Parathyroid adenoma (tissue), 2 donors: ENCODE results near the gene PLA2G2D.
"Not testable (repeated sequence)": the region's sequence is repeated elsewhere in the genome, so short reads cannot be mapped to it uniquely, and the experiment has no call there.

Experiments
- H2AFZ ChIP-seq: fragments of 300-600 bp; sonication (generic); one replicate; pipeline ENCODE4 v1.7.0; 2017; ENCODE audit warnings: antibody characterized with exemption, mild to moderate bottlenecking
- H3K27ac ChIP-seq: fragments of 300-600 bp; sonication (generic); one replicate; pipeline ENCODE4 v1.7.0; 2017
- H3K27me3 ChIP-seq: fragments of 300-600 bp; sonication (generic); one replicate; pipeline ENCODE4 v1.7.0; 2017; ENCODE audit warnings: low read length; ENCODE audit not compliant: control insufficient read depth, insufficient read depth
- H3K36me3 ChIP-seq: fragments of 300-600 bp; sonication (generic); one replicate; pipeline ENCODE4 v1.7.0; 2017; ENCODE audit warnings: low read length; ENCODE audit not compliant: control insufficient read depth, insufficient read depth
- H3K4me1 ChIP-seq: fragments of 300-600 bp; sonication (generic); one replicate; pipeline ENCODE4 v1.7.0; 2017; ENCODE audit warnings: control low read depth
- H3K4me2 ChIP-seq: fragments of 300-600 bp; sonication (generic); one replicate; pipeline ENCODE4 v1.7.0; 2017; ENCODE audit warnings: low read length
- H3K4me3 ChIP-seq: fragments of 300-600 bp; sonication (generic); one replicate; pipeline ENCODE4 v1.7.0; 2017; ENCODE audit warnings: low read depth, low read length
- H3K79me2 ChIP-seq: fragments of 300-600 bp; sonication (generic); one replicate; pipeline ENCODE4 v1.7.0; 2017; ENCODE audit warnings: control low read depth
- H3K9ac ChIP-seq: fragments of 300-600 bp; sonication (generic); one replicate; pipeline ENCODE4 v1.7.0; 2017; ENCODE audit warnings: mild to moderate bottlenecking
- H3K9me3 ChIP-seq: fragments of 300-600 bp; sonication (generic); one replicate; pipeline ENCODE4 v1.7.0; 2017; ENCODE audit warnings: low read length; ENCODE audit not compliant: control insufficient read depth
- TF ChIP-seq, protein P1 (sequence below): fragments of 300-600 bp; sonication (generic); IDR thresholded peaks from one replicate; pipeline ENCODE4 v1.7.0; 2017; ENCODE audit warnings: antibody characterized with exemption, mild to moderate bottlenecking
- donor health status: primary hyperparathyroidism.

PLA2G2D gene

DNA sequence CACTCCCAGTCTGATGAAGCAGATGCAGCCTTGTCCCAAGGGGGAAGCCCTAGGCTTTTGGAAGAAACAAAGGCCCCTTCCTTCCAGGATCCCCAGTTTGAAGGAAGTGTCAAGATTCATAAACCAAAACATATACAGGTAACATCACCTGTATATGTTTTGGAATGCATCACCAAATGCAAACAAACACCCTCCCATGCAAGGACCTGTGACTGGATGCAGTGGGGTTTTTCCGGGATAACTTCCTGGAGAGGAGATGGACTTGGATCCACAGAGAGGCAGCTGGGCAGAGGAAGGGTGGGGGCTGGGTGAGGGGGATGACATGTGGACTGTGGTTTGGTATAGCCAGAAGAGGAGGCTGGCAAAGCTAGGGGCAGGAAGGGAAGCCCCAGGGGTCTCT, 18.3 kb upstream of the PLA2G2D start:
- no peaks in the 10 kb centered on the region for H3K27me3 ChIP-seq
- H3K9ac ChIP-seq, result no peak overlapping the region
- H3K27ac ChIP-seq, result no peak overlapping the region
- H3K4me3 ChIP-seq, result no peak overlapping the region
- no peak overlapping the region for H2AFZ ChIP-seq
- TF ChIP-seq, protein P1, sequence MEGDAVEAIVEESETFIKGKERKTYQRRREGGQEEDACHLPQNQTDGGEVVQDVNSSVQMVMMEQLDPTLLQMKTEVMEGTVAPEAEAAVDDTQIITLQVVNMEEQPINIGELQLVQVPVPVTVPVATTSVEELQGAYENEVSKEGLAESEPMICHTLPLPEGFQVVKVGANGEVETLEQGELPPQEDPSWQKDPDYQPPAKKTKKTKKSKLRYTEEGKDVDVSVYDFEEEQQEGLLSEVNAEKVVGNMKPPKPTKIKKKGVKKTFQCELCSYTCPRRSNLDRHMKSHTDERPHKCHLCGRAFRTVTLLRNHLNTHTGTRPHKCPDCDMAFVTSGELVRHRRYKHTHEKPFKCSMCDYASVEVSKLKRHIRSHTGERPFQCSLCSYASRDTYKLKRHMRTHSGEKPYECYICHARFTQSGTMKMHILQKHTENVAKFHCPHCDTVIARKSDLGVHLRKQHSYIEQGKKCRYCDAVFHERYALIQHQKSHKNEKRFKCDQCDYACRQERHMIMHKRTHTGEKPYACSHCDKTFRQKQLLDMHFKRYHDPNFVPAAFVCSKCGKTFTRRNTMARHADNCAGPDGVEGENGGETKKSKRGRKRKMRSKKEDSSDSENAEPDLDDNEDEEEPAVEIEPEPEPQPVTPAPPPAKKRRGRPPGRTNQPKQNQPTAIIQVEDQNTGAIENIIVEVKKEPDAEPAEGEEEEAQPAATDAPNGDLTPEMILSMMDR, result no peak
- H3K9me3 ChIP-seq, result no peaks in the 10 kb centered on the region
- H3K4me2 ChIP-seq, result no peak overlapping the region
- no peaks in the 10 kb centered on the region for H3K4me1 ChIP-seq
- H3K36me3 ChIP-seq, result no peaks in the 10 kb centered on the region
- H3K79me2 ChIP-seq, result no peaks in the 10 kb centered on the region

GRCh38 chr1:20137055-20137454, 17.7 kb upstream of the PLA2G2D start:
- Histone ChIP-seq H3K9ac (no peak overlapping the region), H2AFZ (no peak overlapping the region), H3K4me3 (no peak overlapping the region), H3K4me2 (no peak overlapping the region), H3K79me2 (no peaks in the 10 kb centered on the region), H3K36me3 (no peaks in the 10 kb centered on the region), H3K9me3 (no peaks in the 10 kb centered on the region), H3K4me1 (no peaks in the 10 kb centered on the region), H3K27ac (no peak overlapping the region), H3K27me3 (no peaks in the 10 kb centered on the region)
- TF ChIP-seq, protein P1, result no peak

DNA sequence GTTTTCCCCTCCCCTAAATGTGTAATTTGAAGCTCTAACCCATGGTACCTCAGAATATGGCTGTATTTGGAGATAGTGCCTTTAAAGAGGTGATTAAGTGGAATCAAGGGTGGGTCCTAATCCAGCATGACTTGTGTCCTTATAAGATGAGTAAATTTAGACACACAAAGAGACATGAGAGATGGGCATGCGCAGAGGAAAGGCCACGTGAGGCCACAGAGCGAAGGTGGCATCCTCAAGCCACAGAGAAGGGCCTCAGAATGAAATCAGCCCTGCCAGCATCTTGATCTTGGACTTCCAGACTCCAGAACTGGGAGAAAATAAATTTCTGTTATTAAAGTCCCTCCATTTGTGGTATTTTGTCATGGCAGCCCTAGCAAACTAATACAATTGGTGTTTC, 16.9 kb upstream of the PLA2G2D start:
- Histone ChIP-seq H3K36me3 (no peaks in the 10 kb centered on the region), H3K9ac (no peak overlapping the region), H3K27ac (no peak overlapping the region), H2AFZ (no peak overlapping the region), H3K4me3 (no peak overlapping the region), H3K79me2 (no peaks in the 10 kb centered on the region), H3K4me2 (no peak overlapping the region), H3K27me3 (no peaks in the 10 kb centered on the region), H3K4me1 (no peaks in the 10 kb centered on the region), H3K9me3 (no peaks in the 10 kb centered on the region)
- TF ChIP-seq, protein P1, result no peak

GRCh38 chr1:20134995-20135394, 15.7 kb upstream of the PLA2G2D start:
- Histone ChIP-seq H3K27ac (no peak overlapping the region), H3K4me3 (no peak overlapping the region), H3K27me3 (no peaks in the 10 kb centered on the region), H3K4me1 (no peaks in the 10 kb centered on the region), H3K36me3 (no peaks in the 10 kb centered on the region), H3K4me2 (no peak overlapping the region), H3K9me3 (no peaks in the 10 kb centered on the region), H3K79me2 (no peaks in the 10 kb centered on the region), H2AFZ (no peak overlapping the region), H3K9ac (no peak overlapping the region)
- TF ChIP-seq, protein P1, result no peak

- not testable (repeated sequence) for H3K4me1 ChIP-seq, H3K4me2 ChIP-seq, H3K9ac ChIP-seq
Observed at GRCh38 chr1:20130518-20130917, 11.2 kb upstream of the PLA2G2D start.

More at GRCh38 chr1:20130518-20130917, 11.2 kb upstream of the PLA2G2D start:
- not testable (repeated sequence) for H3K27ac ChIP-seq, H3K9me3 ChIP-seq, H3K79me2 ChIP-seq, H3K27me3 ChIP-seq, H3K4me3 ChIP-seq, H3K36me3 ChIP-seq, H2AFZ ChIP-seq
